HepG2 (cell line): ENCODE measurements around the gene SGCE. TPM values are rescaled to one million over a fixed set of nuclear protein-coding genes. Genes with fewer than 3 reads are reported as not detected.

ENCODE experiments used
- ATRX ChIP-seq: sonication (generic); formaldehyde crosslinking; IDR thresholded peaks from 2 replicates; pipeline ENCODE4 v1.4.0; 2020; ENCODE audit warnings: missing genetic modification reagents, borderline replicate concordance
- CENPBD1 ChIP-seq: sonication (generic); formaldehyde crosslinking; IDR thresholded peaks from 2 replicates; pipeline ENCODE4 v1.8.0; 2022; ENCODE audit warnings: missing genetic modification reagents, low read depth, mild to moderate bottlenecking, borderline replicate concordance
- CREM ChIP-seq, 2 experiments: sonication (generic) in 1 of 2; formaldehyde crosslinking in 1 of 2; IDR thresholded peaks; 2 replicates each; pipeline versions ENCODE4 v1.4.0 to v1.6.1; 2016 to 2020; ENCODE audit warnings: antibody characterized with exemption in 1 of 2, mild to moderate bottlenecking in 1 of 2, missing genetic modification reagents in 1 of 2
- DMTF1 ChIP-seq: sonication (generic); formaldehyde crosslinking; IDR thresholded peaks from 2 replicates; pipeline ENCODE4 v1.4.0; 2020; ENCODE audit warnings: mild to moderate bottlenecking, missing genetic modification reagents
- GMEB1 ChIP-seq: sonication (generic); formaldehyde crosslinking; IDR thresholded peaks from 2 replicates; pipeline ENCODE4 v1.5.1; 2020; ENCODE audit warnings: missing genetic modification reagents, mild to moderate bottlenecking, borderline replicate concordance
- HNF1A ChIP-seq, 2 experiments: sonication (generic) in 1 of 2; formaldehyde crosslinking in 1 of 2; IDR thresholded peaks; 2 replicates each; pipeline versions ENCODE4 v1.4.0 to v1.6.1; 2016 to 2020; ENCODE audit warnings: borderline replicate concordance in 1 of 2, low read depth in 1 of 2, mild to moderate bottlenecking in 1 of 2, missing genetic modification reagents in 1 of 2
- HOMEZ ChIP-seq: IDR thresholded peaks from 2 replicates; pipeline ENCODE4 v1.6.1; 2016; ENCODE audit warnings: low read depth
- NR2F2 ChIP-seq: IDR thresholded peaks from 2 replicates; pipeline ENCODE4 v1.6.1; 2012; ENCODE audit warnings: low read depth, inconsistent platforms, borderline replicate concordance
- NR2F6 ChIP-seq, 2 experiments: IDR thresholded peaks; 2 replicates each; pipeline ENCODE4 v1.6.1; 2016; ENCODE audit warnings: antibody characterized with exemption in 1 of 2, mild to moderate bottlenecking in 1 of 2
- PHF5A ChIP-seq: IDR thresholded peaks from one replicate; pipeline ENCODE4 v1.6.1; 2018; ENCODE audit warnings: low read depth, missing genetic modification reagents; ENCODE audit not compliant: unreplicated experiment
- PPARG ChIP-seq: conservative IDR thresholded peaks from 2 replicates; pipeline ENCODE4 v1.6.1; 2016; ENCODE audit warnings: missing biosample characterization, missing genetic modification reagents
- SIN3A ChIP-seq: IDR thresholded peaks from 2 replicates; pipeline ENCODE4 v1.6.1; 2011; ENCODE audit warnings: low read depth, mild to moderate bottlenecking, control low read depth, low read length, borderline replicate concordance
- SMAD1 ChIP-seq: sonication (generic); formaldehyde crosslinking; IDR thresholded peaks from 2 replicates; pipeline ENCODE4 v1.4.0; 2020; ENCODE audit warnings: missing genetic modification reagents, low read depth, mild to moderate bottlenecking, borderline replicate concordance
- ZNF33B ChIP-seq: sonication (generic); formaldehyde crosslinking; IDR thresholded peaks from 2 replicates; pipeline ENCODE4 v1.5.1; 2020; ENCODE audit warnings: mild to moderate bottlenecking, missing genetic modification reagents
- ZNF432 ChIP-seq: sonication (generic); formaldehyde crosslinking; IDR thresholded peaks from 2 replicates; pipeline ENCODE4 v1.5.0; 2020; ENCODE audit warnings: missing genetic modification reagents, mild to moderate bottlenecking, borderline replicate concordance
- ZSCAN31 ChIP-seq: sonication (generic); formaldehyde crosslinking; IDR thresholded peaks from 2 replicates; pipeline ENCODE4 v1.5.0; 2020; ENCODE audit warnings: low read depth, mild to moderate bottlenecking, missing genetic modification reagents
- polyA plus RNA-seq, 8 experiments: library from polyadenylated mRNA; depleted of rRNA in 3 of 8; stranded (reverse) in 7 of 8; unstranded in 1 of 8; fragments of >200 nt; fragmentation: Illumina TruSeq in 4 of 8; extraction: Trizol in 4 of 8; gene quantifications; 2 replicates each; pipeline versions ENCODE4 v1.2.1 to v1.2.3, GENCODE V29; 2011 to 2016; ENCODE audit warnings: low read depth in 4 of 8, missing spikeins in 1 of 8, mixed read lengths in 1 of 8; ENCODE audit not compliant: insufficient read depth in 1 of 8
- total RNA-seq, 5 experiments: library from RNA; depleted of rRNA; stranded (reverse); fragments of >200 nt; fragmentation: Illumina TruSeq; extraction: Trizol; gene quantifications; 2 replicates each; pipeline ENCODE4 v1.2.3, GENCODE V29; 2016; ENCODE audit warnings: low read depth in 1 of 5

Gene SGCE
- total and polyA plus RNA-seq, 2 of the 13 experiments (the other 11 are each of a cell fraction or from before 2014, with no cell fraction given): 52.3 to 71.1 TPM

GRCh38 chr7:94650147-94651051, 5.5 kb downstream of the SGCE start (continued):
- TF ChIP-seq HNF1A (IDR thresholded peaks at IDR 0.05; ENCODE audit: low read depth) (no peak), HNF1A (CRISPR knock-in tag; IDR thresholded peaks at IDR 0.05; ENCODE audit: borderline replicate concordance) (no peak), NR2F2 (peak; percentile 36; the same call in 1 of the 2 replicates), ZNF33B (CRISPR knock-in tag) (no peak), ZNF432 (CRISPR knock-in tag) (no peak), SIN3A (0 out of 2 replicates have a peak, but pooled peaks have one; percentile 15), CENPBD1 (CRISPR knock-in tag) (no peak), DMTF1 (CRISPR knock-in tag) (no peak), SMAD1 (CRISPR knock-in tag) (no peak), ZSCAN31 (CRISPR knock-in tag) (0 out of 2 replicates have a peak, but pooled peaks have one; percentile 8), ATRX (CRISPR knock-in tag) (no peak), PHF5A (CRISPR knock-in tag) (peak; percentile 39), PPARG (CRISPR knock-in tag) (peak; percentile 95), CREM (IDR thresholded peaks at IDR 0.05) (peak; percentile 79), CREM (CRISPR knock-in tag; IDR thresholded peaks at IDR 0.05) (no peak), NR2F6 (IDR thresholded peaks at IDR 0.05) (peak; percentile 65), NR2F6 (CRISPR knock-in tag; IDR thresholded peaks at IDR 0.05) (0 out of 2 replicates have a peak, but pooled peaks have one; percentile 15), HOMEZ (CRISPR knock-in tag) (peak; percentile 95), GMEB1 (CRISPR knock-in tag) (0 out of 2 replicates have a peak, but pooled peaks have one; percentile 23)
